Activated CD8-positive, alpha-beta T cell treated with anti-CD3 and anti-CD28 coated beads, Interleukin-2, amount 10 ng/mL, durations not matched to agents 7 days and 5 days (primary cell): ENCODE measurements around the gene EME1. TPM values are rescaled to one million over a fixed set of nuclear protein-coding genes. Genes with fewer than 3 reads are reported as not detected.
"Not testable (repeated sequence)": the region's sequence is repeated elsewhere in the genome, so short reads cannot be mapped to it uniquely, and the experiment has no call there.

Source experiments
- ATAC-seq: fragments of 150-1000 bp; cut with Tn5 transposase; one replicate; pipeline ENCODE4 v1.10.0; 2021; ENCODE audit warnings: moderate library complexity
- CTCF ChIA-PET: fragments of 350-600 bp; sonication (Branson Sonifier 250); formaldehyde crosslinking; loops from one replicate; lab custom pipeline; 2021; ENCODE audit warnings: antibody characterized with exemption; lab: Charles Lee
- POLR2A ChIA-PET: fragments of 350-600 bp; sonication (Branson Sonifier 250); formaldehyde crosslinking; loops from one replicate; lab custom pipeline; 2021; ENCODE audit warnings: antibody characterized with exemption; lab: Charles Lee
- DNase-seq: peaks from one replicate; pipeline ENCODE4 v3.0.0-alpha.2; 2020
- H3K27ac Mint-ChIP-seq: one replicate; pipeline ENCODE4 v1.8.0; 2021; ENCODE audit warnings: mild to moderate bottlenecking, mixed read lengths
- H3K27me3 Mint-ChIP-seq: one replicate; pipeline ENCODE4 v1.8.0; 2021; ENCODE audit warnings: low read depth, mixed read lengths
- H3K36me3 Mint-ChIP-seq: one replicate; pipeline ENCODE4 v1.8.0; 2021; ENCODE audit warnings: low read depth, mixed read lengths
- H3K4me1 Mint-ChIP-seq: one replicate; pipeline ENCODE4 v1.8.0; 2021; ENCODE audit warnings: low read depth, mixed read lengths
- H3K4me3 Mint-ChIP-seq: one replicate; pipeline ENCODE4 v1.8.0; 2021; ENCODE audit warnings: mild to moderate bottlenecking, mixed read lengths
- H3K9me3 Mint-ChIP-seq: one replicate; pipeline ENCODE4 v1.8.0; 2022; ENCODE audit warnings: mixed read lengths; ENCODE audit not compliant: insufficient read depth
- total RNA-seq, 2 experiments: library from RNA; stranded (reverse); gene quantifications; one replicate each; pipeline ENCODE4 v1.2.3, GENCODE V29; 2021

Gene EME1, protein sequence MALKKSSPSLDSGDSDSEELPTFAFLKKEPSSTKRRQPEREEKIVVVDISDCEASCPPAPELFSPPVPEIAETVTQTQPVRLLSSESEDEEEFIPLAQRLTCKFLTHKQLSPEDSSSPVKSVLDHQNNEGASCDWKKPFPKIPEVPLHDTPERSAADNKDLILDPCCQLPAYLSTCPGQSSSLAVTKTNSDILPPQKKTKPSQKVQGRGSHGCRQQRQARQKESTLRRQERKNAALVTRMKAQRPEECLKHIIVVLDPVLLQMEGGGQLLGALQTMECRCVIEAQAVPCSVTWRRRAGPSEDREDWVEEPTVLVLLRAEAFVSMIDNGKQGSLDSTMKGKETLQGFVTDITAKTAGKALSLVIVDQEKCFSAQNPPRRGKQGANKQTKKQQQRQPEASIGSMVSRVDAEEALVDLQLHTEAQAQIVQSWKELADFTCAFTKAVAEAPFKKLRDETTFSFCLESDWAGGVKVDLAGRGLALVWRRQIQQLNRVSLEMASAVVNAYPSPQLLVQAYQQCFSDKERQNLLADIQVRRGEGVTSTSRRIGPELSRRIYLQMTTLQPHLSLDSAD
- total RNA-seq: 10 to 100 TPM; 23.5 to 27.8 TPM

DNA sequence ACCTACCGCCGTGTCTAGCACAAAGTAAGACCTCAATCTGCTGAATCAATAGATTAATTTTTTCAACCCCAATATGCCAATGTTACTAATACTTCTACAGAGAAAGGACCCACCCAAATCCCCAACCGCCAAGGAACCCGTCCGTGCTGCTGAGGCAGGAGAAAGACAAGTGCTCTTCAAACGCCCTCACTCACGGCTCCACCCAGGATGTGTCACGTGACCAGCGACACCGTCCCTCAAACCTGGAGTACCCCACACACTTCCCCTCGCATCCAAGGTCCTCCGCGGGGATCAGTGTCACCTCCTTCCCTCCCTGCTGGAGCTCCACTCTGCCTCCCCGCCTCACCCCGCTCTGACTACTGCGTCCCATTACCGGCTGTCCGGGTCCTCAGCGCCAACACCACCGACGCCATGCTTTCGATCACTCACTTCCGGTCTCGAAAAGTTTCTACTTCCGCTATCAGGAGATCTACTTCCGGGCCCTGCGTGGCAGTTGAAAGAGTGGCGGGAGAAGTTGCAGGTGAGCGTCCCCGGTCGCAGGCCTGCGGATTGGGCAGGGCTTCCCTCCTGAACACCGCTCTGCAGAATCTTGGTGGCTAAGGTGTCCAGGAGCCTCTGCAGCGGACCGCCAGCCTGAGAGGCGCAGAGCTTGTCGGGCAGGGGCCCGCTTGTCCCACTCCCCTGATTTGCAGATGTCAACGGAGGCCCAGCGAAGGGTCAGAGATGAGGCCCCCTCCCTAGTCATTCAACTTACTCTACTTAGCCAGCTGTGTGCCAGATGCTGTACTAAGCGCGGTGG is at the start of gene EME1, which contains the start of gene MRPL27:
TSS of gene EME1 (plus strand) at position 472 of the 799 bp plus-strand sequence. CDS start 1,980 bp downstream, outside the sequence.
TSS of gene MRPL27 (minus strand) at position 427 of the 799 bp plus-strand sequence. CDS start at position 413, 14 bp downstream.
- H3K4me3 Mint-ChIP-seq: peak within 1 kb of the TSS; percentile 99
- H3K9me3 Mint-ChIP-seq: no peaks in the 10 kb centered on the region
- peaks cover 44% of the 10 kb centered on the region for H3K4me1 Mint-ChIP-seq
- peak; percentile 94 for ATAC-seq
- peaks cover 55% of the 10 kb centered on the region for H3K36me3 Mint-ChIP-seq
- H3K27me3 Mint-ChIP-seq: no peaks in the 10 kb centered on the region
- ChIA-PET POLR2A (interaction anchor here (0.6 to 4.7 kb wide), 14 partner anchors 9 to 211 kb away, joined by 3 to 53 read pairs (median 5); partner anchors contain the start of genes ACSF2, LRRC59, RSAD1 and XYLT2), CTCF (interaction anchor here (6.3 to 6.4 kb wide), 2 partner anchors 12 to 24 kb away, joined by 50 to 65 read pairs; partner anchors contain the start of gene LRRC59)
- DNase-seq: peak; percentile 93
- peak within 1 kb of the TSS; percentile 100 for H3K27ac Mint-ChIP-seq

DNA sequence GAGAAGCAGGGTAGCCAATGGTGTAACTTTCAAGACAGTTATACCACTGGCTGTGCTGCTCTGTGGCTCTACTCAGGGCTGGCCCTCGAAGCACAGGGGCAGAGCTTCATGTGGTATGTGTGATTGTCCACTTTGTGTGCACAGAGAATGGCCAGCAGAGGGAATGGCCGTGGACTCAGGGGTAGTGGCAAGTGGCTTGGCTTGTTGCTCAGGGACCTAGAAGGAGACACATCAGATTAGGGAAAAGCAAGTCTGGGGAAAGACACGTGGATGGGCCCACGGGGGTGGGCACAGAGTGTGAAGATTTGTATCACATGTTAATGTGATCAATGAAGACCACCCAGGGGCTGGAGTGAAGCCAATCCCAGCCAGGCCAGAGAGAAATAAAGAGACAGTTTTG is 47.1 kb upstream of the EME1 start:
- no peak overlapping the region for H3K27ac Mint-ChIP-seq
- no peaks in the 10 kb centered on the region for H3K36me3 Mint-ChIP-seq
- no peaks in the 10 kb centered on the region for H3K27me3 Mint-ChIP-seq
- H3K9me3 Mint-ChIP-seq: no peaks in the 10 kb centered on the region
- POLR2A ChIA-PET: no interaction called here
- H3K4me1 Mint-ChIP-seq: no peaks in the 10 kb centered on the region
- no peak overlapping the region for H3K4me3 Mint-ChIP-seq
- CTCF ChIA-PET: no interaction called here
- no peak for ATAC-seq
- DNase-seq: no peak

DNA sequence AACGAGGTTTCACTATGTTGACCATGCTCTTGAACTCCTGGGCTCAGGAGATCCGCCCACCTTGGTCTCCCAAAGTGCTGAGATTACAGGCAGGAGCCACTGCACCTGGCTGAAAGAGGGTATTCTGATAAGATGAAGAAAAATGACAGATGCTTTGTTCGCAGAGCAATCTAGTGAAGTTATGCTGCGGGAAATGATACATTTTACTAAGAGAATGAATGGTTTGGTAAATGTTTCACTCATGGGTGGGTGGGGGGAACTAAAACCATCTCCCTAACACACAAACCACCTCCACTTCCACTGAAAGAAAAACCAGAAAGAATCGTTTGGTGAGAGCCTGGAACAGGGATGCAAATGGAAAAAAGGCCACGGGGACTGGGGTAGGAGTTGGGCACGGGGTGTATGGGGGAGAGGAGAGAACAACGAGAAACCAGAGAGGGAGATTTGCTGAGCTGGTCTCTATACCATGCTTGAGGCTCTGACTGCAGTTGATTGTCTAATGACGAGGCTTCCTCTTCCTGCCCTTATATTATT is 46.1 kb upstream of the EME1 start:
- H3K27ac Mint-ChIP-seq: no peak overlapping the region
- no peaks in the 10 kb centered on the region for H3K36me3 Mint-ChIP-seq
- ATAC-seq (no peak), DNase-seq (no peak)
- H3K4me1 Mint-ChIP-seq: no peaks in the 10 kb centered on the region
- H3K9me3 Mint-ChIP-seq: no peaks in the 10 kb centered on the region
- no peaks in the 10 kb centered on the region for H3K27me3 Mint-ChIP-seq
- no peak overlapping the region for H3K4me3 Mint-ChIP-seq
- ChIA-PET CTCF (no interaction called here), POLR2A (no interaction called here)

- peaks cover 2% of the 10 kb centered on the region for H3K27me3 Mint-ChIP-seq
- no peak for ATAC-seq
- CTCF ChIA-PET: no interaction called here
- no peaks in the 10 kb centered on the region for H3K9me3 Mint-ChIP-seq
- H3K36me3 Mint-ChIP-seq: no peaks in the 10 kb centered on the region
- POLR2A ChIA-PET: no interaction called here
- no peak for DNase-seq
- no peak overlapping the region for H3K27ac Mint-ChIP-seq
- no peak overlapping the region for H3K4me3 Mint-ChIP-seq
- H3K4me1 Mint-ChIP-seq: peaks cover 7% of the 10 kb centered on the region
Observed at GRCh38 chr17:50328363-50329325, 44.4 kb upstream of the EME1 start.

GRCh38 chr17:50329716-50330115 is 43.3 kb upstream of the EME1 start:
- no peak overlapping the region for H3K27ac Mint-ChIP-seq
- CTCF ChIA-PET: interaction anchor here (1.2 kb wide), 1 partner anchor 36 kb away, joined by 3 read pairs; no protein-coding TSS in a partner anchor
- no peaks in the 10 kb centered on the region for H3K36me3 Mint-ChIP-seq
- H3K4me1 Mint-ChIP-seq: peaks cover 14% of the 10 kb centered on the region
- ATAC-seq (no peak), DNase-seq (no peak)
- POLR2A ChIA-PET: no interaction called here
- H3K27me3 Mint-ChIP-seq: peaks cover 2% of the 10 kb centered on the region
- no peaks in the 10 kb centered on the region for H3K9me3 Mint-ChIP-seq
- no peak overlapping the region for H3K4me3 Mint-ChIP-seq

GRCh38 chr17:50330151-50330775 is 42.8 kb upstream of the EME1 start:
- DNase-seq: no peak
- Mint-ChIP-seq H3K4me3 (no peak overlapping the region), H3K27ac (no peak overlapping the region), H3K4me1 (peaks cover 14% of the 10 kb centered on the region), H3K9me3 (no peaks in the 10 kb centered on the region), H3K27me3 (peaks cover 2% of the 10 kb centered on the region), H3K36me3 (no peaks in the 10 kb centered on the region)
- no peak for ATAC-seq
- CTCF ChIA-PET: interaction anchor here (0.7 to 1.2 kb wide), 2 partner anchors 36 to 205 kb away, joined by 3 read pairs; no protein-coding TSS in a partner anchor
- POLR2A ChIA-PET: no interaction called here

DNA sequence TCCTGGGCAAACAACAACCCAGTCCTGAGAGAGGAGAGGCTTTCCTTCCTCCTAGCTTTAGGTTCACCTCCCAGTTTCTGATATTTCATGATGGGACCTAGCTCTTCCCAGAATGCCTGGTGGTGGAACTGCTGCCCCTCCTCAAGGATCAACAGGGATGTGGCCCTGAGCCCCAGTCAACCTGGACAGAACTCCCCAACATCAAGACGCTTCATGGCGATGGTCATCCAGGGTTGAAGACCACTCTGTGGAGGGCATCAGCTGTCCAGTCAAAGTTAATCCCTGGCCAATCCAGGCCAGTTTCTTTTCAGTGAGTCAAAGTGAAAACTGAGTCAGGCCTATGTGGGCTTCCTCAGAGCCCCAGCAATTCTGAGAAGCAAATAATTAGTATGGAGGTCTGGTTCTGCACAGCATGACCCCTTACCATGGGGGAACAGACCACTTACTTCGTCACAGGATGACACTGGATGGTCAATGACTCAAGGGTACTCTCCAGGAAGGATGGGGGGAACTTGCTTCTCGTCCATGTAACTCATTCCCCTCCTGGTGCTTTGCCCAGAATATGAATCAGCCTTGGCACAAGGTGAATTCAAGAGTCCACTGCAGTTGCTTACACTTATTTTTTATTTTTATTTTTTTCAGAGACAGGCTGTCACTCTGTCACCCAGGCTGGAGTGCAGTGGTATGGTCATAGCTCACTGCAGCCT is 41.8 kb upstream of the EME1 start:
- Mint-ChIP-seq H3K4me1 (peaks cover 14% of the 10 kb centered on the region), H3K27ac (no peak overlapping the region), H3K36me3 (no peaks in the 10 kb centered on the region), H3K27me3 (peaks cover 8% of the 10 kb centered on the region), H3K9me3 (no peaks in the 10 kb centered on the region), H3K4me3 (no peak overlapping the region)
- no peak for ATAC-seq
- POLR2A ChIA-PET: no interaction called here
- CTCF ChIA-PET: interaction anchor here (0.7 to 1.0 kb wide), 2 partner anchors 66 to 206 kb away, joined by 3 read pairs; partner anchors contain the start of gene LRRC59
- DNase-seq: no peak

DNA sequence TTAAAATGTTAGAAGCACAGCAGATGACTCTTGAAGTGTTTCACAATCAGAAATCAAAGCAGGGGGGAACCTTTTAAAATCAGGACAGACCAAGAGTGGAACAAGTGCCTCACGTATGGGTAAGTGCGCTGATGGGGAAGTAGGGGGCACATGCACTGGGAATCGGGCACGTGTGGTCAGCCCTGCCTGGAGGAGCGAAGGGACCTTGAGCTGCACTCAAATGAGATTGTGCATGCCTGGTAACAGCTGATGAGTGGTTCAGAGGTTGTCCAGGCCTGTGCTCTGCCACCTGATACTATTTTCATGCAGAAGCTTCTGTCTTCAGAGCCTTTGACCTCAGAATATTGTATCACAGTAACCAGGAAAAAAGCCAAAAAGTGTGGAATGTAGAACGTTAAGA is 40.8 kb upstream of the EME1 start:
- DNase-seq (no peak), ATAC-seq (no peak)
- H3K9me3 Mint-ChIP-seq: no peaks in the 10 kb centered on the region
- CTCF ChIA-PET: interaction anchor here (1.0 to 1.7 kb wide), 3 partner anchors 65 to 146 kb away, joined by 3 to 6 read pairs (median 3); partner anchors contain the start of genes LRRC59 and RSAD1
- H3K27ac Mint-ChIP-seq: no peak overlapping the region
- no peaks in the 10 kb centered on the region for H3K36me3 Mint-ChIP-seq
- no peak overlapping the region for H3K4me3 Mint-ChIP-seq
- POLR2A ChIA-PET: no interaction called here
- peaks cover 14% of the 10 kb centered on the region for H3K4me1 Mint-ChIP-seq
- H3K27me3 Mint-ChIP-seq: peaks cover 10% of the 10 kb centered on the region

GRCh38 chr17:50333291-50334057 is 39.6 kb upstream of the EME1 start:
- Mint-ChIP-seq H3K4me1 (peaks cover 14% of the 10 kb centered on the region), H3K27me3 (peaks cover 13% of the 10 kb centered on the region), H3K27ac (peak overlapping the region; percentile 39), H3K4me3 (peak overlapping the region; percentile 34)
- DNase-seq, H3K36me3 Mint-ChIP-seq, H3K9me3 Mint-ChIP-seq, POLR2A ChIA-PET, ATAC-seq: not testable (repeated sequence)
- CTCF ChIA-PET: interaction anchor here (0.6 to 1.7 kb wide), 6 partner anchors 11 to 164 kb away, joined by 3 to 6 read pairs (median 4); partner anchors contain the start of genes RSAD1 and XYLT2
